GM18508 (cell line): ENCODE results near the gene NDUFV2.
"Not testable (repeated sequence)": the region's sequence is repeated elsewhere in the genome, so short reads cannot be mapped to it uniquely, and the experiment has no call there.

ENCODE experiments used
- ATAC-seq: cut with Tn5 transposase; IDR thresholded peaks from one replicate; pipeline ENCODE4 v1.9.1; 2021; ENCODE audit warnings: moderate number of reproducible peaks; ENCODE audit not compliant: insufficient read depth, unreplicated experiment

The NDUFV2 gene

DNA sequence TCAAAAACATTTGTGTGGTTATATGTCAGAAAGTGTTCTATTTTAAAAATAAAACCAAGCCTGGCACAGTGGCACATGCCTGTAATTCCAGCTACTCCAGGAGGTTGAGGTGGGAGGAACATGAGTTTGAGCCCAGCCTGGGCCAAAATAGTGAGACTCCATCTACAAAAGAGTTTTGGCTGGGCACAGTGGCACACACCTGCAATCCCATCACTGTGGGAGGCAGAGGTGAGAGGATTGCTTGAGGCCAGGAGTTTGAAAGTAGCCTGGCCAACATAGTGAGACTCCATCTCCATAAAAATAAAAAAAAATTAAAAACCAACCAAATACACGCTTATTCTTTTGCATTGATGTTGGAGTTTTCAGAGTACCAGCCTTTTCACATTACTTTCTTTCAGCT is 43.7 kb downstream of the NDUFV2 start:
- ATAC-seq = no peak

DNA sequence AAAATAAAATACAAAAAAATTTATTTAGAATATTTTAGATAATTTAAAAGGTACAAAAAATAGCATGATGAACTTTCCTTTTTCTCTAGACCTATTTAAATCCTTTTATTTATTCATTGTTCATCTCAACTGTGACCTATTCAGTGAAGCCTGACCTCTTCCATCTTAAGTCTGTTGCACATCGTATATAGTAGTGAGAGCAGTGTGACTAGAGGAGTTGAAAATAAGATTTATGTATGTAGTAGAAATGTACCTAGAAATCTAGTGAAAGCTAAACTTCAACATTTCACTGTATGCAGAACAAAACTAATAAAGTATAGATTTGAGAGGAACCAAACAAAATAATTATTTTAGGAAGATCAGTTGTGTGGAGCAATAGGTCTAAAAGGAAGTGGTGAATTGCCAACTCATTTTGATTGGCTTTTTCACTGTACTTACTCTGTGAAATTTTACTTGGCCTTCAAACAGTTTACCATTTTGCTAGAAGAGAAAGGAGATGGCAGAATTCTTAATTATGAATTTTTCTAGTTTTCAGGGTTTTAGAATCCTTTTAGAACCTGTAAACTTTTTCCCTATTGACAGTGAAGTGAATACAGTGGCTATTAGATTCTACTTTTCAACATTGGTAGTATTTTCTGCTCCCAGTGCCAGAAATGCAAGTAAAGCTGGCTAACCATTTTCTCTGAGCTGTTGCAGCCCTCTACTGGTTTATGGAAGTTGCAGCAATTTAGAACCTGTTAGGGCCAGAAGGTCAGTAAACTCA is 45.1 kb downstream of the NDUFV2 start:
- no peak for ATAC-seq

DNA sequence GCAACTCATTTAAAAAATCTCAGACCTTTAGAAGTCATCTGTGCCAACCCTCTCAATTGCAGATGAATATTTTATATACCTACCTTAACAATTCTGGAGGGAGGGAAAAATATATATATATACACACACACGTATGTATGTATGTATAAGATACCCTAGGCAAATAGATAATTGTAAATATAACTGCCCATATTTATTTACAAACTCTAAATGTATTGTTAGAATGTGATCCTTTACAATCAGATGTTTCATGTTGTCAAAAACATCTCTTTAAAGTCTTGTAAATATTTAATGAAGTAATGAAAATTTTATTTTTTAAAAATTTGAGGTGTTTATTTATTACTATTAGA is 45.7 kb downstream of the NDUFV2 start:
- ATAC-seq = no peak

DNA sequence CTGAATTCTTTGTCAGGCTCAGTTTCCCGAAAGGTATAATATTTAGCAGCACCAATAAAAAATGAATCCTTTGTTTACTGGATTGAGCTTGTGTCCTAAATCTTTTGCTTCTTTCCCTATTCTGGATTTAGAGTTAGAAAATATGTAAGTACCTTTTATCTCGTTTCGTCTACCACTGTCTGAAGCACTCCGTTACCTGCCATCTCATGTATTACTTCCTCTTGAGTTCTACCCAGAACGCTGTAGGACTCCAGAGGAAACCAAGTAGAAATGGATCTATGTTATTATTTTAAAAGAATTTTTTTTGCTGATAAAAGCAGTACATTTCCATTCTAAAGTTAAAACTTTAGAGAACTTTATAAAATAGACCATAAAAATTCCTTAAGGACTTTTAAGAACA is 47.6 kb downstream of the NDUFV2 start:
- ATAC-seq = no peak

DNA sequence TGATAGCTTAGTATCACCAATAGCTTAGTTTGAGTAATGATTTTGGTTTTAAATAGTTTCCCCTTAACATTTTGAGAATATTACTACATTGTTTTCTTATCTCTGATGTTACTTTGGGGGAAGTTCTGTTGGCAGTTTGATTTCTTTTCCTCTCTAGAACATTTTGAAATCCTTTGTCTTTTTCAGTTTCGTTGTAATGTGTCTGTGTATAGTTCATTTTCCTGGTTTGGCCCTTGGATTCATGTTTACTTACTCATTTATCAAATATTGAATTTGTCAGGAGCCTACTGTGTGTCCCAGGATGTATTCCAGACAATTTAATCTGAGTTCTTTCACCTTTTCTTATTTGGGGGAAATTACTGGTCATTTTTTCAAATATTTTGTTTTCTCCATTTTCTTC is 50.8 kb downstream of the NDUFV2 start:
- no peak for ATAC-seq

DNA sequence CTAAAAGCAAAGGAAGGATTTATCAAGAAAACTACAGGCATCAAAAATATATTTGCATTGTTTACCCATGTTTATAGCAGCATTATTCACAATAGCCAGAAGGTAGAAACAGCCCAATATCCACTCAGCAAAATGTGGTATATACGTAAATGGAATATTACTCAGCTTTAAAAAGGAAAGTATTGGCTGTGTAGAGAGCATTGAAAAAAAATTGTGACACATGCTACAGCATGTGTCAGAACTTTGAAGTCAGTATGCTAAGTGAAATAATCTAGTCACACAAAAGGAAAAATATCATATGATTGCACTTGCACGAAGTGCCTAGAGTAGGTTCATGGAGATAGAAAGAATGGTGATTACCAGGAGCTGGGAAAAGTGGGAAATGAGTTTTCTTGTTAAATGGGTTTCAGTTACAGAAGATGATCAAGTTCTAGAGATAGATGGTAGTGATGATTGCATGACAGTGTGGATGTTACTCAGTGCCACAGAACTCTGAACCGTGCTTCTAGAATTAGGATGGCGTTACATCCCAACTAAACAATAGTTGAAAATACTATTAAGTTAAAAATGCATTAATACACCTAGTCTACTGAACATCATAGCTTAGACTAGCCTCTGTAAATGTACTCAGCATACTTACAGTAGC is 54.2 kb downstream of the NDUFV2 start:
- ATAC-seq = no peak

DNA sequence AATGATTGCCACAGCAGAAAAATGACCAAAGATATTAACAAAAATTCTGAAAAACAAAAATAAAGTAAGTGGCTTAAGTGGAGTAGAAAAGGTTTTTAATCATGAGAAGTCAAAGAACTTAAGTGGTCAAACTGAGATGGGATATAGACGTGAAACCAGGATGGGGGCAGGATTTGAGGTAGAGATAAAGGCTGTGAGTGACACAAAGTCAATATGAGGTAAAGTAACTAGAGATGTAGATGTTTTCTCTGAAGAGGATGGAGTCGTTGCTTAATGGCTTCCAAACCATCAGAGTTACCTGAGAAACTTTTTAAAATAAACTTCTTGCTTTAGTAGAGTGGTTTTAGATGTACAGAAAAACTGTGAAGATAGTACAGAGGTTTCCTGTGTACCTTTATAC is 55.3 kb downstream of the NDUFV2 start:
- no peak for ATAC-seq

DNA sequence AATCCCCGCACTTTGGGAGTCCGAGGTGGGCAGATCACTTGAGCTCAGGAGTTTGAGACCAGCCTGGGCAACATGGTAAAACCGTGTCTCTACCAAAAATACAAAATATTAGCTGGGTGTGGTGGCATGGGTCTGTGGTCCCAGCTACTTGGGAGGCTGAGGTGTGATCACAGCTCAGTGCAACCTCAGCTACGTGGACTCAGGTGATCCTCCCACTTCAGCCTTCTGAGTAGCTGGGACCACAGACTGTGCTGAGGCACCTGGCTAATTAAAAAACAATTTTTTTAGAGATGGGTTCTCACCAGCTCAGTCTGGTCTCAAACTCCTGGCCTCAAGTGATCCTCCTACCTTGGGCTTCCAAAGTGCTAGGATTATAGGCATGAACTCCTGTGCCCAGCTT is 57.5 kb downstream of the NDUFV2 start:
- ATAC-seq = no peak

DNA sequence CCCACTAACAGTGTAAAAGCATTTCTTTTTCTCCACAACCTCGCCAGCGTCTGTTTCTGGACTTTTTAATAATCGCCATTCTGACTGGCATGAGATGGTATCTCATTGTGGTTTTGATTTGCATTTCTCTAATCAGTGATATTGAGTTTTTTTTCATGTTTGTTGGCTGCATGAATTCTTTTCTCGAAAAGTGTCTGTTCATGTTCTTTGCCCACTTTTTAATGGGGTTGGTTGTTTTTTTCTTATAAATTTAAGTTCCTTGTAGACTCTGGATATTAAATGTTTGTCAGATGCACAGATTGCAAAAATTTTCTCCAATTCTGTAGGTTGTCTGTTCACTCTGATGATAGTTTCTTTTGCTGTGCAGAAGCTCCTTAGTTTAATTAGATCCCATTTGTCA is 60.2 kb downstream of the NDUFV2 start:
- not testable (repeated sequence) for ATAC-seq

DNA sequence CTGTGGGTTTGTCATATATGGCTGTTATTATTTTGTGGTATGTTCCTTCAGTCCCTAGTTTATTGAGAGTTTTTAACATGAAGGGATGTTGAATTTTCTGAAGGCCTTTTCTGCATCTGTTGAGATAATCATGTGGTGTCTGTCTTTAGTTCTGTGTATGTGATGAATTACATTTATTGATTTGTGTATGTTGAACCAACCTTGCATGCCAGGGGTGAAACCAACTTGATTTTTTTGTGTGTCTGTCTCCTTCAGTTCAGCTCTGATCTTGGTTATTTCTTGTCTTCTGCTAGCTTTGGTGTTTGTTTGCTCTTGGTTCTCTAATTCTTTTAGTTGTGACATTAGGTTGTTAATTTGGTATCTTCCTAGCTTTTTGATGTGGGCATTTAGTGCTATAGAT is 61.6 kb downstream of the NDUFV2 start:
- not testable (repeated sequence) for ATAC-seq

DNA sequence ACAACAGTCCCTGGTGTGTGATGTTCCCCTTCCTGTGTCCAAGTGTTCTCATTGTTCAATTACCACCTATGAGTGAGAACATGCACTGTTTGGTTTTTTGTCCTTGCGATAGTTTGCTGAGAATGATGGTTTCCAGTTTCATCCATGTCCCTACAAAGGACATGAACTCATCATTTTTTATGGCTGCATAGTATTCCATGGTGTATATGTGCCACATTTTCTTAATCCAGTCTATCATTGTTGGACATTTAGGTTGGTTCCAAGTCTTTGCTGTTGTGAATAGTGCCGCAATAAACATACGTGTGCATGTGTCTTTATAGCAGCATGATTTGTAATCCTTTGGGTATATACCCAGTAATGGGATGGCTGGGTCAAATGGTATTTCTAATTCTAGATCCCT is 63.4 kb downstream of the NDUFV2 start:
- ATAC-seq = not testable (repeated sequence)

DNA sequence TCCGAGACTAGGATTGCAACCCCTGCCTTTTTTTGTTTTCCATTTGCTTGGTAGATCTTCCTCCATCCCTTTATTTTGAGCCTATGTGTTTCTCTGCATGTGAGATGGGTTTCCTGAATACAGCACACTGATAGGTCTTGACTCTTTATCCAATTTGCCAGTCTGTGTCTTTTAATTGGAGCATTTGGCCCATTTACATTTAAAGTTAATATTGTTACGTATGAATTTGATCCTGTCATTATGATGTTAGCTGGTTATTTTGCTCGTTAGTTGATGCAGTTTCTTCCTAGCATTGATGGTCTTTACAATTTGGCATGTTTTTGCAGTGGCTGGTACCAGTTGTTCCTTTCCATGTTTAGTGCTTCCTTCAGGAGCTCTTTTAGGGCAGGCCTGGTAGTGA is 67.0 kb downstream of the NDUFV2 start:
- ATAC-seq = not testable (repeated sequence)

DNA sequence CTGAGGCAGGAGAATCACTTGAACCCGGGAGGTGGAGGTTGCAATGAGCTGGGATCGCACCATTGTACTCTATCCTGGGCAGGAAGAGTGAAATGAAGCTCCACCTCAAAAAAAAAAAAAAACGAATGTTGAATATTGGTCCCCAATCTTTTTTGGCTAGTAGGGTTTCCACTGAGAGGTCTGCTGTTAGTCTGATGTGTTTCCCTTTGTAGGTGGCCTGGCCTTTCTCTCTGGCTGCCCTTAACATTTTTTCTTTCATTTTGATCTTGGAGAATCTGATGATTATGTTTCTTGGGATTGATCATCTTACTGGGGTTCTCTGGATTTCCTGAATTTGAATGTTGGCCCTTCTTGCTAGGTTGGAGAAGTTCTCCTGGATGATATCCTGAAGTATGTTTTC is 69.4 kb downstream of the NDUFV2 start:
- ATAC-seq = not testable (repeated sequence)

DNA sequence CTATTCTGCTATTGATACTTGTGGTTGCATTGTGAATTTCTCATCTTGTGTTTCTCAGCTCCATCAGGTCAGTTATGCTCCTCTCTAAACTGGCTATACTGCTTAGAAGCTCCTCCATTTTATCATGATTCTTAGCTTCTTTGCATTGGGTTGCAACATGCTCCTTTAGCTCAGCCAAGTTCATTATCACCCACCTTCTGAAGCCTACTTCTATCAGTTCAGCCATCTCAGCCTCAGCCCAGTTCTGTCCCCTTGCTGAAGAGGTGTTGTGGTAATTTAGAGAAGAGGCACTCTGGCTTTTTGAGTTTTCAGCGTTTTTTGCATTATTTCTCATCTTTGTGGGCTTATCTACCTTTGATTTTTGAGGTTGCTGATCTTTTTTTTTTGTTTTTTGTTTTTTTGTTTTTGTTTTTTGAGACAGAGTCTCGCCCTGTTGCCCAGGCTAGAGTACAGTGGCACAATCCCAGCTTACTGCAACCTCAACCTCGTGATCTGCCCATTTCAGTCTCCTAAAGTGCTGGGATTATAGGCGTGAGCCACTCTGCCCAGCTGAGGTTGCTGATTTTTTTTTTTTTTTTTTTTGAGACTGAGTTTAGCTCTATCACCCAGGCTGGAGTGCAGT is 70.1 kb downstream of the NDUFV2 start:
- no peak for ATAC-seq

DNA sequence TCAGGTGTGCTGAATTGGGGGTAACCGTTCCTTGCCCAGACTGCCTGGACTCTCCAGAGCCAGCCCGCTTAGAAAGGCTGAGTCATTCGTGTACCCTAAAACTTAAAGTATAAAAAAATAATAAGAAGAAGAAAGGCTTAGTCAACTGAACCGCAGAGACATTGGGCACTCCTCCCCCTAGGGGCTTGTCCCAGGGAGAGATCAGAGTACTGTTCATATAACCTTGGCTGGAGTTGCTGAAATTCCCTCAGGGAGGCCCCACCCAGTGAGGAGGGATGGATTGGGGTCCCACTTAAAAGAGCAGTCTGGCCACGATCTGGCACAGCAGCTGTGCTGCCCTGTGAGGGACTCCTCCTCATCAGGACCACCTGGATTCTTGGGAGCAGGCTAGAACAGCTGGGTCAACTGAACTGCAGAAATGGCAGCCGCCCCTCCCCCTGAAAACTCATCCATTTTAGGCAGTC is 71.3 kb downstream of the NDUFV2 start:
- ATAC-seq = peak; percentile 48

DNA sequence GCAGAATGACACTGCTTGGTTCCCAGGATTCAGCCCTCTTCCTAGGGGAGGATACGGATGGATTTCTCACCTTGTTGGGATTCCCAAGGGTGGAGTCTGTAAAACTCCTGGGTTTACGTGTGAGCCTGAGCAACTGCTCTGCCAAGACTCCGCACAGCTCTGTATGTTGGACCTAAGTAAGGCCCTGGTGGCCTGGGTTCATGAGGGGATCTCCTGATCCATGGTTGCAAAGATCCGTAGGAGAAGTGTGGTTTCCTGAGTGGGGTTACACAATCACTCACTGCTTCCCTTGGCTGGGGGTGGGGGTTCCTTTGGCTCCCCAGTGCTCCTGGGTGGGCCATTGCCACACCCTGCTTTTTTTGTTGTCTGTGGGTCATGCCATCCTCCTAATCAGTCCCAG is 71.8 kb downstream of the NDUFV2 start:
- ATAC-seq = no peak

DNA sequence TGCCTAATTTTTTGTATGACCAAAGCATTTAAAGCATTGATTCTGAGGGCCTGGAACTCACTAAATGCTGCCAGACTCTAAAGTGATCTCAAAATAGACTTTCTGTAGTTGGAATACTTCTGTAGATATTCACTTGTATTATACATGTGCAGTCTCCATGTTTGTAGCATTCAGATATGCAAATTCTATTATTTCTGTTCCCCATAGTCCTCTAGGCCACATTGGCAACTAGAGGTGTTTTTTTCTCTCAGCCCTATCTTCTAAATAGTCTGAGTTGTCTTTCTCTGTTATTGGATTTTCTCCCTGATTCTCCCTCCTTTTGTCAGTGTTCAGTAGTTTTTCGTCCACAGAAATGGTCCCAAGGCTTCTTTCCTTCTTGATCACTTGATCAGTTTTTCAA is 72.6 kb downstream of the NDUFV2 start:
- no peak for ATAC-seq

DNA sequence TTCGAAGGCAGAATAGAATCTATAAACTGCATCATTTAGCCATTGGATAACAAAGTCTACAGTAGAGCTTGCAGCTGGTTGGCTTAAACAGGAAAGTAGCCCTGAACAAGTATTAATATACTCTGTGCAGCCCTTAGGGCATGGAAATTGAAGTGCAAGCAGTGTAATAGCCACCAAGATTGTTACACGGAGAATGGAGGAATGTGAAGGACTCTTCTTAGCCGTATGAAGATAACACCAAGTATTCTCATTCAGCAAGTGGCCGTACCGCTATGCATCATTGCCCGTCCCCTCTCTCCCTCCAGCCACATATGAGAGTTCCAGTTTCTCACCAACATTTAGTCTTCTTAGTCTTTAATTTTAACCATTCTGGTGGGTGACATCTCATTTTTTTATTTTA is 74.5 kb downstream of the NDUFV2 start:
- no peak for ATAC-seq

DNA sequence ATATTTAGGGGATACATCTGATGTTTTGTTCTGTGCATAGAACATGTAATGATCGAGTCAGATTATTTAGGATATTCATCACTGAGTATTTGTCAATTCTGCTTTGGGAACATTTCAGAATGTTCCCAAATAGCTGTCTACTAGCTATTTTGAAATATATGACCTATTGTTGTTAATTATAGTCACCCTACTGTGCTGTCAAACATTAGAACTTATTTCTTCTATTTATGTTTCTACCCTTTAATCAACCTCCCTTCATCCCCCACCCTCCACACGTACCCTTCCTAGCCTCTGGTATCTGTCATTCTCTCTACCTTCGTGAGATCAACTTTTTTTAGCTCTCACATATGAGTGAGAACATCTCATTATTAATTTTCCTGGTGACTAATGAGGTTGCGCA is 75.0 kb downstream of the NDUFV2 start:
- ATAC-seq = no peak

DNA sequence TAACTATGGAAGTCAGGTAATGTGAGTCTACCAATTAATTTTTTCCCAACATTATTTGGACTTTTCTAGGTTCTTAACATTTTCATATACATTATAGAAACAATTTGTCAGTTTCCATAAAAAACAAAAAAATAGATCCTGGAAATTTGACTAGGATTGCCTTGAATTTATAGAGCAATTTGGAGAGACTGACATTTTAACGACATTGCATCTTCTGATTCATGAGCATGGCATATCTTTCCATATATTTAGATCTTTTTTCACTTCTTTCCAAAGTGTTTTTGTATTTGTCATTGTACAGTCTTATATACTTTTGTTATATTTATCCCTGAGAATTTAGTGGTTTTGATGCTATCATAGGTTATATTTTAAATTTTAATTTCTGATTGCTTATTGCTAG is 76.1 kb downstream of the NDUFV2 start:
- no peak for ATAC-seq

DNA sequence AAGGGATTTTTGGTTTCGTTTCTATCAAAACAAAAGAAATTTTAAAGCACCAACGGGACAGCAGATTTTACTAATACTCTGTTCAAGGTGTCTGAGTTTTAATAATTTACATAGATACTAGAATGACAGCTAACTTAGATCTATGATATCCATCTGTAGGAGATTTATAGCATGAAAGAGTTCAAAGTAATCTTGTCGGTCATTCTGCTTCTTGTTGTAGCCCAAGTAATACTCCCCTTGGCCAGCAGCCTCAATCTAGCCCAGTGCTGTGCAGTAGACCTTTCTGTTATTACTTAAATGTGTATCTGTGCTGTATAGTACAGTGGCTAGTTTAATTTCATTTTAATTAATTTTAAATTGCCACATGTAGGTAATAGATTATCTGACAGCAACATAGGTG is 78.8 kb downstream of the NDUFV2 start:
- no peak for ATAC-seq
